ENCODE data around the gene PHF19.

The PHF19 gene

DNA sequence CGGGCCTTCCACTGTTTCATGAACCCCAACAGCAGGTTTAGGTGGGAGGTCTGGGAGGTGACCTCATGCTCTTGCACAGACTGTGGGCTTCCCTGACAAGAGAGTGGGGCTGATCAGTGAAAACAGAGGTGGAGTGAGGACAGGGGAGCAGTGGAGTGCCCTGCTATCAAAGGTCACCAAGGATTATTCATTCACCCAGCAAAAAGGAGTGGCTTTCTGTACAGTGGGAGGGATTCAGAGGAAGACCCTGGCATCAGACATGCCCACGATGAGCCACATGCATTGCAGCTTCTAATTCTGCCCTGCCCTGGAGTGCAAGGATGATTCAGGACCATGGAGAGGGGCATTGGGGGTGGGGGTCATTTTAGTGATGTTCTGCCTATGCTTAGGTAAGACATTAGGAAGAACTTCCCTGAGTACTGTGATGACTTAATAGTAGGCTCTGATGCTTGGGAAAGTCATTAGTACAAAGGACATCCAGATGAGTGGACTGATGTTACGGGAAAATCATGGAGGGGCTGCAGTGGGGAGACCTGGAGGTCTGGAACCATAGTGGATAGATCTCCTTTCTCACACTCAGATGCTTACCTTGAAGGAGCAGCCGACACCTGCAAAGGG is 36.8 kb upstream of the PHF19 start:
- no peak for DNase-seq (ENCODE audit: low spot score)

DNA sequence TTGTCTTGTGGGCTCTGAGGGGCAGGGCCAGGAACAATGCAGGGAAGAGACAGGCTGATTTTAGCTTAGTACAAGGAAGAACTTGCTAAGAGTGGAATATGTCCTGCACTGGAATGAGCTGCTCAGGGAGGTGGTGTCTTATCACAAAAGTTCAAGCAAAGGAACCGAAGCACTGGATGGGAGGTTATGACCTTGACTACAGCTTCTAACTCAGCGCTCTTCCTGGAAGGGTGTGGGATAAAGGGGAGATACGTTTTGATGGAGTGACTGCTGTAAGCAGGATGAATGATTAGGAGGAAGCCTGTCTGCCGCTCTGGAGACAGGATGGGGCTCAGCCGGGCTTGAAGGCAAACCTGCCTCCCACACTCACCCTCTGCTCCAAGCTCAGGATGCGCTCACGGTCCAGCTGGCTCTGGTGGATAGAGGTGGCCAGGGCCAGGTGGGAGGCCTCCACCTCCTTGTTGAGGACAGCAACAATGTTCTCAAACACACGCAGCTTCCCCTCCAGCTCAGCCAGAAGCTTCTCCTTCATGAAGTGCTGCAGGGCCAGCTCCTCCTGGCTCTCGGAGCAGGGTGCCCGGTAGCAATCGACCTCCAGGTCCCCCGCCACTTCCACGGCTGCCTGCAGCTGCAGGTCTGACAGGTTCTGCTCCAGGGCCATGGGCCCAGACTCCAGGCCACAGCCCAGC is 36.1 kb upstream of the PHF19 start:
- DNase-seq (ENCODE audit: low spot score), result no peak

DNA sequence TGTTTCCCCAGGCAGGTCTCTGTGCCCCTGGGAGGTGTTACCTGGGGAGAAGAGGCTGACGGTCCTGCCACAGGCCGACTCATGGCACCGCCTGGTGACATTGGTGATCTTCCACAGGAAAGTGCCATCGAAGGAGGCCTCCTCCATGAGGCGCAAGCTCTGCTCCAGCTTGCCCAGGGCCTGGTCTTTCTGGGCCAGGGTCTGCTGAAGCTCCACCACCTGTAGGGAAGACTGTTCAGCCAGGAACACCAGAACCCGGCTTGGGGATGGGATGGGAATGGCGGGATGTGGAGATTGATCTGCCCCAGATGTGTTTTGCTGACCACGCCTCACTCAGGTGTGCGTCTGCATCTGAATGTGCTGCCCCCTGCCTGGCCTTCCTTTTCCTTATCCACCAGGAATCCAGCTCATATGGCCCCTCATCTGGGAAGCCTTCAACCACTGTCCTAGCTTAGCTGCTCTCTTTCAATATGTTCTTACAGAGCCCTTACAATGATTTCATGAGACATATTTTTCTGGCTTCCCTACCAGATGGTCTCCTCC is 34.4 kb upstream of the PHF19 start:
- DNase-seq (ENCODE audit: low spot score), result no peak

DNA sequence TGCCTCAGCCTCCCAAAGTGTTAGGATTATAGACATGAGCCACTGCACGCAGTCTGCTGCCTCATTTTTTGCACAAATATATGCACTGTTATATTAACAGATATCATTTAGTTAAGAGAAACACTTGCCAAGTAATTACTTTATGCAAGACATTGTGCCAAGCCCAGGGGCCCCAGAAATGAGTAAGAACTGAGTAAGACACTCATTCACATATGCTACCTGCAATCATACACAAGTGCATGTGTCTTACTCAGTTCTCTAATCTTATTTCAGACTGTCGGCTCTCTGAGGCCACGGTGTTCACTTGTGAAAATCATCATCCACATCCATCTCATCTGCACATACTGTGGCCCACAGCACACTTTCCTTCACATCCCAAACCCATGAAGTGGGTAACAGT is 33.7 kb upstream of the PHF19 start:
- no peak for DNase-seq (ENCODE audit: low spot score)

DNA sequence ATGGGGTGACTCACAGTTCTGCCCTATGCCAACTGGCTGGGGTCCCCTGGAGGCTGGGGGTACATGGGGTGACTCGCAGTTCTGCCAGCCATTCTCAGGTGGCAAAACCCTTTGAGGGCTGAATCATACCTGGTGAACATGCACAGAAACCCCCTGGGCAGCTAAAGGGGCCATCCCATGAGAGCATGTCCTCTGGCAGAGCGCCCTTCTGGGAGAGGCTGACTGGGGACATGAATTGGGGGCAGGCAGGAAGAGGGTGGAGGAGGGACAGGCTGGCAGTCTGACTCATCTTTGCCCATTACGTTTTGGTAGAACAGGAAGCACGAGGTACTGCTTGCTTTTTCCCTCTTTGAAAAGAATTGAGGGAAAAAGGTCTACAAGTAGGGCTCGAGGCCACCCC is 32.9 kb upstream of the PHF19 start:
- DNase-seq (ENCODE audit: low spot score), result peak; percentile 62

DNA sequence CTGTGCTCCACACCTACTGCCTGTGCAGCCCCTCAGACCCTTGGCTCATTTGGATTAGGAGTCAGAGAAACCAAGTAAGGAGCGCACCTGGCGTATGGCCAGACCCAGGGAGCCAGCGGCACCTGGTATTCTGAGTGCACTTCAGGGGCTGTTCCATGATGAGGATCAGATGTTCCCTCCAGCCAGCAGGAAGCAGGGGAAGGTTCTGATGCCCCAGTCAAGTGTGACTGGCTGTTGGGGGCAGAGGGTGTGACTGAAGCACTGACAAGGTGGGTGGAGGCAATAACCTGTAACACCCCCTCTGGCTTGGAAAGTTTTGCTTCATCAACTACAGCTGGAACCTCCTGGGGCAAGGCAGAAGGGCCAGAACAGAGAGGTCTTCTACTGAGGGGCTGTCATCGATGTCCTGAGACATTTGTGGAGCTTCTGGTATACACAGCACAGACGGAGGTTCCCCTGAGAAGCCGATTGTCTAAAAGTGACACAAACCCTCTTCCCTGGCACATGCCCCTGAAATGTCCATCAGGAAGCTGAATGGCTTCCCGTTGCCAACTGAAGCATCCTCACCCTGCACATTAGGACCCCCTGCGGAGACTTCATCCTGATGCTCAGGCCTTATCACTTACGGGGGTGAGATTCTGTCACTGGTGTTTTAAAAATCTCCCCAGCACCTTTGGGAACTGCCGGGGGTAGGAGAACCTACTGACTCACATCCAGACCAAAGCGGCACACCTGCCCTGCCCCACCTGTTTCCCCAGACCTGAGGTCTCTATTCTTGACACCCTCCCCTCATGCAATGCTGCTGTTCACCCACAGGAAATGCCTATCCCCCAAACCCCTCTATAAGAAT is 28.6 kb upstream of the PHF19 start:
- no peak for DNase-seq (ENCODE audit: low spot score)

DNA sequence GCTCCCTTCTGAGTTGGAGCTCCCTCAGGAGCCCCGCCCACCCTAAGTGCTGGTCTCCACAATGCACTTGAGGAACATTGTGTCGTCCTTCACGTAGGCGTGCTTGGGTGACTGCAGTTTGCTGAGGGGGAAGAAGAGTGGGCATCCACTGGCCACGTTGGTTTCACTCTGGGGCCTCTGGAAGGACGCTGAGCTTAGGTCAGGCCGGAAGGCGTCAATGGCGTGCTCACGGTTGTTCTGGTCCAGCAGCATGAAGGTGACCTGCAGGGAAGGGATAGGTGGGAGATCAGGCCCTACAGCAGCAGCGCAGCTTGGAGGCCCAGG is 28.0 kb upstream of the PHF19 start:
- DNase-seq (ENCODE audit: low spot score), result no peak

DNA sequence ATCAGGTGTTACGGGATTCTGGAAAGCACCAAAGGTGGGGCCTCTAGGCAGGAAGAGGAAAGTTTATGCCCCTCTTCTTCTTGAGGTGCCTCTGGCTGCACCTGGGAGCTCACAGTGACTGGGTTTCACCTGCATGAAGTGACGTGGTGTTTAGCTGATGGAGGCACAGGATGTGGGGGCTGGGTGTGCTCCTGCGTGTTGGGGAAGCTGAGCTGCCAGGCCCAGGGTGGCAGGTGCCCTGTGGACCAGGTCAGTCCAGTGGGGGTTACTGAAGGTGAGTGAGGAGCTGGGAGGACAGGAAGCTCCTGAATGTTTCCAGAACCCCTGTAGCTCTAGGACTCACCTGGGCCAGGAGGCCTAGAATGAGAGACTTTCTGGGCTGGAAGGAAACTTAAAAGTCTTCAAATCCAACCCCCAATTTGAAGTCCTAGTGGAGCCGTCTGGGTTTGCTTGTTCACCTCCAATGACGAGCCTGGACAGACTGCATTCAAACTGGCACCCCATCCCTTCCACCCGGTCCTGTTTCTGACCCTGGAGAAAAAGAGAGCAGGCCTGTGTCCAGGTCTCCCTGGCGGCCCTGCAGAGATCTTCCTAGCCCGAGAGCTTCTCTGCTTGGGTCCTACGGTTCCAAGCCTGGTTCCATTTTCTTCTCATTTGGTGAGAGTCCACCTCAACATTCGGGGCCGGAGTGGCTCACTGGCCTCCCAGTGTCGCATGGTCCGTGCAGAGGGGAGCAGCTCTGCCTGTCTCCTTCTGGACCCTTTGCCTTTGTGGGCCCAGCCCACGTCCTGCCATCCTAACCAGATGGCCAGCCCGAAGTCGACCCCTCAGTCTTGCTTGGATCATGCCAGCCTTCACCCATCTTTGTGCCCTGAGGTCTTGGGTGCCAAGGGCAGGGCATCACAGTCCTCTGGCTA is 27.3 kb upstream of the PHF19 start:
- DNase-seq (ENCODE audit: low spot score), result no peak

DNA sequence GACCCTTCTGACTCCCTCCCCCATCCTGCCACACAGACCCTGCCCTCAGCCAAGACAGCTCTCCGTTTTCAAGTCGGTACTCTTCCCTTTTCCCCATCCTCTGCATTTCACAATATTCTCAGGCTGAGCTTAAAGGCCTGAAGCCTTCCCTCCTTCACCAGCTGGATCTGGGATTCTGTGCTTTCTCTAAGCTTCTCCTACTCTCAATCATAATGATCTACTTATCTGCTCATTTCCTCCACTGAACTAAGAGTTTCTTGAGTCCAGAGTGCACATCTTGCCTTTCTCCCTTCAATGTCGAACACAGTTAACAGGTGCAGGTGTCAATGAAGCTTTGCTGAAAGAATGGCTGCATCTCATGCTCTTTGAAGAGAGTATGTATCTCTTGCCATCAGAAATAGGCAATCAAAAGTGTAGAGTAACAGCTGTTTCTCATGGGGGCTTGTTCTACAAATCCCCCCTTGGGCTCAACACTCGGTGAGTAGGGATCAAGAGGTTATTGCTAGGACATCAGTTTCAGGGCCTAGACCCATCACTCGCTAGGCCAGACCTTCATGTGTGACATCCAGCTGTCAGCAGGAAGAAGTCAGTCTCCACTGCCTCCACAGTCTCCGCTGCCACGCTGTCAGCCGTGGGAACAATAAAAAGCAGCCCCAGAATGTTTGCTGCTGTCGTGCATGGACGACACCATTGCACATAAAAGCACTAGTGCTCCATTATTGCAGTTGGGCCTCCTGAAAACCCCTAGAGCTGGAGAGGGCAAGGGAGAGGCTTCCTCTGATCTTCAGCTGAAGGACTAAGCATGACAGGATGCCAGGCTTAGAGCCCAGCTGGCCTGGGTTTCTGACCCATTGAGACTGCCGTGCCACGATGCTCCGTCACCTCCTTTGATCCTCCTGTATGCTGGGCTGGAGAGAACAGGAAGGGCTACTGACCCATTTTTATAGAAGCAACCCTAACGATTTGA is 25.9 kb upstream of the PHF19 start:
- DNase-seq (ENCODE audit: low spot score), result no peak

DNA sequence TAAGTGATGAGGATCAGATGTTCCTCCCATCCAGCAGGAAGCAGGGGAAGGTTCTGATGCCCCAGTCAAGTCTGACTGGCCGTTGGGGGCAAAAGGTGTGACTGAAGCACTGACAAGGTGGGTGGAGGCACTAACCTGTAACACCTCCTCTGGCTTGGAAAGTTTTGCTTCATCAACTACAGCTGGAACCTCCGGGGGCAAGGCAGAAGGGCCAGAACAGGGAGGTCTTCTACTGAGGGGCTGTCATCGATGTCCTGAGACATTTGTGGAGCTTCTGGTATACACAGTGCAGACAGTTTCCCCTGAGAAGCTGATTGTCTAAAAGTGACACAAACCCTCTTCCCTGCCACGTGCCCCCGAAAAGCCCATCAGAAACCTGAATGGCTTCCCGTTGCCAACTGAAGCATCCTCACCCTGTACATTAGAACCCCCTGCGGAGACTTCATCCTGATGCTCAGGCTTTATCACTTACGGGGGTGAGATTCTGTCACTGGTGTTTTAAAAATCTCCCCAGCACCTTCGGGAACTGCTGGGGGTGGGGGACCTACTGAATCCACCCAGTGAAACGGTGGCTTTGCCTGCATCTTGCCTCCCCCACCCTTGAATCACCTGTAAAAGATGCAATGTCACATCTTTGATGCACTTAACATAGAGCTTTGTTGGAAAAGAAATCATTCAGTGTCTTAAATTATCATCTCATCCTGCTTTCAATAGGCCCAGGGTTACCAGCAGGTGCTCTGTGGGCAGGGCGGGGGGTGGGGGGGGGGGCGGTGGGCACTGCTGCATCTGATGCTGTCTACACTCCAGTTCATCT is 25.0 kb upstream of the PHF19 start:
- no peak for DNase-seq (ENCODE audit: low spot score)

DNA sequence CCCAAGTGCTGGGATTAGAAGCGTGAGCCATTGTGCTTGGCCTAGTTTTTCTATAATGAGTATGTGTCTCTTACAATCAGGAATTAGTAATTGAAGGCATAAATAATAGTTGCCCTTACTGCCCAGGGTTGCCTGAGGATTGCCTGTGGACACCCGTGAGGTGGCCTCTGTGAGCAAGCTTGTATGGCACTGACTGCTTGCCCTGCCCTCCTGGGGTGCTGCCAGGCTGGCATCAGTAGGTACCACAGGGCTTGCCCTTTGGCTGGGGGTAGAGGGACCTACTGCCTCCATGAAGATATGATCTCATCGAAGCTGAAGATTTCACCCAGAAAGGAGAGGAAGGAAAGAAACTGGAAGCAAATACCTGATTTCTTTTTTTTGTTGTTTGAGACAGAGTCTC is 23.8 kb upstream of the PHF19 start:
- no peak for DNase-seq (ENCODE audit: low spot score)

DNA sequence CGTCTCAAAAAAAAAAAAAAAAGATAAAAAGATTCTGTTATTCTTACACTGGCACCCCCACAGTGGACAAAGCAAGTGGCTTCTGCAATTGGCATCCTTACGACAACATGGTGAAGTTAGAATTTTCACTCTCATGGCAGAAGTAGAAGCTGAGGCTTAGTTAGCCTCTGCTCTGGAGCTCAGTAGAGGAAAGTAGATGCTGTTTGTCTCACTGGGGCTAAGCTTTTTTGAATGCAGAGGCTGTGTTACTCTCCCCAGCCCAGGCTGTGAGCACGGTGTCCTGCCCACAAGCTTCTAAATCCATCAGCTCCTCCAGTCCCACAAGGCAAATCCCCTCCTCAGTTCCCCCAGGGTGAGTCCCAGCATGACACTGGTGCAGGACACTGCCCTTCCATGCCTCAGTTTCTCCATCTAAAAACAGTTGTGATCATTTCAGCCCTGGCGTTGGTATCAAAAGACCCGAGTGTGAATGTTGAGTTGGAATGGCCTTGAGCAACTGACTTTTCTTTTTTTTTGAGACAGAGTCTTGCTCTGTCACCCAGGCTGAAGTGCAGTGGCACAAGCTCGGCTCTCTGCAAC is 22.6 kb upstream of the PHF19 start:
- no peak for DNase-seq (ENCODE audit: low spot score)

DNA sequence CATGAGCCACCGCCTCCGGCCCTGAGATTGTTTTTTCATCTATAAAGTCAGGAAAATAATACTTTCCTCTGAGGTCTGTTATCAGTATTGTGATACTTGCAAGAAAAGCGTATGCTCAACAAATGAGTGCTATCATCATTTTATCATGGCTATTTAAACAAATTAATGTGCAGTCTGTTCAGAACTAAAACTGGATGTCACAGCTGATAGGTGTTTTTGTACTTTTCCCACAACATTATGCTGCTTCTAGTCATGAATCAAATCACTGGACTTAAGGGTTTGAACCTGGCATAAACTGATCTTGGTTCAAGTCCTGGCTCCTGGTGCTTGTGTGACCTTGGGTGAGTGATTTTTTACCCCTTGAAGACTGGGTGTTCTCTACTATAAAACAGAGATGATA is 21.4 kb upstream of the PHF19 start:
- DNase-seq (ENCODE audit: low spot score), result no peak

DNA sequence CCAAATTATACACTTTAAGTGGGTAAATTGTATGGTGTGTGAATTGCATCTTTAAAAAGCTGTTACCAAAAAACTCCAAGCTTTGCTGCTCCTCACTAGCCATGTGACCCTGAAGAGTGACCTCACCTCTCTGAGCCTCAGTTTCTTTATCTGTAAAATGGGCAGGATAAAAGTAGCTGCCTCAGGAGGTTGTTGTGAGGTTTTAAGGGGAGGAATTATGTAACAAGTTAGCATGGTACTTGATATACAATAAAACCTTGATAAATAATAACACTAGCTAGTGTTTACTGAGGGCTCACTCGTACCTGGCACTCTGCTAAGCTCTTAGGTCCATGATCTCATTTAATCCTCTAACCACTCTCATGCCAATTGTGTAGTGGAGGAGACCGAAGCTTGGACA is 19.0 kb upstream of the PHF19 start:
- no peak for DNase-seq (ENCODE audit: low spot score)

DNA sequence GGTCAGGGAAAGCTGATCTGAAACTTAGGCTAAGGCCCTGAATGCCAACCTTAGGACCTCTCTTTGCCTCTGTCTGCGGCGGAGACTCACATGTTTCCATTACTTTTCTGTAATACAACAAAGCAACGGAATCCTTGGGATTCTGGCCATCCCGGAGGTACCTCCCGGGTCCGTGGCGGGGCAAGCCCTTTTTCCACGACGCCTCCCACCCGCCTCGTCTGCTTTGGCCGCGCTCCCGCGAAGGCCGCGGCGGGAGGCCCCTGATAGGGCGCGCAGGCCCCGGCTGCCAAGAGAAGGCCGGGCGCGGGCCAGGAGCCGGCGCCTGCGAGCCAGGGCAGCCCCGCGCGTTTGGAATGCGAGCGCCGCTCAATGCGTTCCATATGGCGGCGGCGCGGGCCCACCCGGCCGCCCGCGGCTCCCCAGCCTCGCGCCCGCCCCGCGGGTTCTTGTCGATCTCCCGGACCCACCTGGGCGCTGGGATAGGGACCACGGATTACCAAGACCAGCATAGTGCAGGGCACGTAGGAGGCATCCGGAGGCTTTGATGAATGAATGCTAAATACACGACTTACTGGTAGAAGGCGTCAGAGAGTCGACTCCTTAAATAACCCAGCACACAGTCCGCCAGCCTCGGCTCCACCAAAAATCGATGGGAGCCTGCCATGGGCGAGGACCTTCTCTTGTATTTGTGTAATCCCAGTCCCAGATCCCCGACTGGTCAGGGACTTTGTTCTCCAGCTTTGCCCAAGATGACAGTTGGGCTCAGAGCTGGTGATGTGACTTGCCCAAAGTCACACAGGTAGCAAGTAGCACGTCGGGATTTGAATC is 17.5 kb upstream of the PHF19 start:
- DNase-seq (ENCODE audit: low spot score), result no peak

DNA sequence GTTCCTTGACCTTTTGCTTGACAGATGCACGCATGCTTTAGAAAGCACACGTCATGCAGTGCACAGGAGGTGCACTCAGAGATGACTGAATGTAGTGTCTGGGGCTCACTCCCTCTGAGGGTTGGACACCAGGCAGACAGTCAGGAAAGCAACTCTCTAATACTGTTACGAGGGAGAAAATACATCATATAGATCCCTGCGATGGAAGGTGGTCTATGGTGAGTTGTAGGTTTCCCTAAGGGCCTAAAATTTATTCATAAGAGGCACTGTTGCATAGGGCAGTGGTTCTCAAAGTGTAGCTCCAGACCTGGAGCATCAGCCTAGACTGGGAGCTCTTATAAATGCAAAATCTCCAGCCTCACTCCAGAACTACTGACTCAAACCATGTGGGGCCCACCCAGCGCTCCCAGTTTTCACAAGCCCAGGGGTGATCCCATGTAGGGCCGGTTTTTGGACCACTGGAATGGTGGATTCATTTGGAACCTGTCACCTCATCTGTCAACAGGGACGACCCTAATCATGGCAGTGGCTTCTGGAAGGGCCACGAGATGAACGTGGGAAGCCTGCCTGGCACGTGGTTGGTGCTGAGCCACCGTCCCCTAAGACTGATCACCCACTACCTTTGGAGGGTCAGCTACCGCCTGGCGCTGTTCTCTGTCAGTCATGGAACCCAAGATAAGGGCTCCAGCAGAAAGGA is 16.8 kb upstream of the PHF19 start:
- no peak for DNase-seq (ENCODE audit: low spot score)

DNA sequence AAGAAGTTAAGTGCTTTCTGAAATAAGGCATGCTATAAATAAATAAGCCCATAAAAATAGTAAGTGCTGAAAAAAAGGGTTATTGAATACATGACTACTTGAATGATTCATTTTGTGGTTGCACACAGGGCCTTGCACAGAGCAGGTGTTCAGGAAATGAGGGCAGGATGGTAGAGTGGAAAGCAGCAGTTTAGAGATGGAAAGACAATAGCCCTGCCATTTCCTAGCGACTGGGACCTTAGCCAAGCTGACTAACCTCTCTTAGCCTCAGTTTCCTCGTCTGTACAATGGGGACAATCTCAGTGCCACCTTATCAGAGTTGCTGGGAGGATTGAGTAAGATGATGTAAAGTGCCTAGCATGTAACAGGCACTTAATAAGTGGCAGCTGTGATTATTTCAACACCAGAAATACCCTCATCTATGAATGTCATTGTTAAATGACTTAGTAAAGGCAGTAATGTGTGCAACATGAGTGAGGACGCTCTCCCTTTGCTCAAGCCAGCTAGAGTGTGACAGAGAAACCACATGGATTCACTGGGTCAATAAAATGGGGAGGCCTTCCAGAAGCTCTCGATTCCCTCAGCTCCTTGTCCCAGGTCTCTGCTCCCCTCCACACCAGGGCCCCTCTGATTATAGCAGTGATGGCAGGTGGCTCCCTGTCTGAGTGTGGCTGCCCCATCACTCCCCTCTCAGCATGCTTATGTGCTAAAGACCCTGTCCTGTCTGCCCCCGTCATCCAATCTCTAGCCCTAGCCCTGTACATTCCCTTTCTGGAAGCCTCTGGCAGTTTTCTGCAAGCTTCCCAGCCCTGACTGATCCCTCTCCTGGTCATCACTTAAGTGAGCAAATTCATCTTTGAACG is 16.0 kb upstream of the PHF19 start:
- DNase-seq (ENCODE audit: low spot score), result peak; percentile 93

All from activated CD4-positive, alpha-beta T cell treated with anti-CD3 and anti-CD28 coated beads, Interleukin-2, Interleukin-4, amounts not matched to agents 100 ng/mL and 50 ng/mL, durations not matched to agents 16 hours and 8 hours (primary cell).